Lower lobe of right lung (tissue), 2 donors: Measurements from ENCODE around the gene ARMH4. TPM values are rescaled to one million over a fixed set of nuclear protein-coding genes. Genes with fewer than 3 reads are reported as not detected.
"Not testable (repeated sequence)": the region's sequence is repeated elsewhere in the genome, so short reads cannot be mapped to it uniquely, and the experiment has no call there.

Experiments
- ATAC-seq, 2 donors: fragments of 200-7000 bp; cut with Tn5 transposase; one replicate each; pipeline ENCODE4 v1.9.1; 2020 to 2022; ENCODE audit warnings: mild to moderate bottlenecking in 2 of 2, moderate library complexity in 2 of 2
- DNase-seq: peaks from one replicate; pipeline ENCODE4 v3.0.0-alpha.2; 2020
- H3K27ac ChIP-seq: fragments of 200-600 bp; one replicate; pipeline ENCODE4 v1.8.0; 2022
- H3K27me3 ChIP-seq: fragments of 200-600 bp; one replicate; pipeline ENCODE4 v1.8.0; 2022; ENCODE audit warnings: low read depth
- H3K36me3 ChIP-seq: fragments of 200-600 bp; one replicate; pipeline ENCODE4 v1.8.0; 2022; ENCODE audit warnings: mild to moderate bottlenecking
- H3K4me1 ChIP-seq: fragments of 200-600 bp; one replicate; pipeline ENCODE4 v1.8.0; 2022
- H3K4me3 ChIP-seq: fragments of 200-600 bp; one replicate; pipeline ENCODE4 v1.8.0; 2022; ENCODE audit warnings: mild to moderate bottlenecking
- H3K9me3 ChIP-seq: fragments of 200-600 bp; one replicate; pipeline ENCODE4 v1.8.0; 2022
- intact Hi-C: fragments of 100-400 bp; cut with DNase I; formaldehyde crosslinking; loops from one replicate; pipeline ENCODE4 v1.11.0; 2022
- total RNA-seq: library from RNA; stranded (reverse); fragmentation: NEBNext Ultra II Directional; extraction: Animal tissue kit (Norgen Biotek cat#: 25700); gene quantifications from one replicate; pipeline ENCODE4 v1.2.1, GENCODE V29; 2021
- TF ChIP-seq, protein P1 (sequence below): fragments of 200-600 bp; IDR thresholded peaks from one replicate; pipeline ENCODE4 v1.8.0; 2022; ENCODE audit warnings: antibody characterized with exemption, mild to moderate bottlenecking
- donor health status: DM: no; HTN: yes; CAD: no; lungs with severe emphysema.

The ARMH4 gene
- total RNA-seq, 1 donor from 2014 or later = 2.1 TPM

DNA sequence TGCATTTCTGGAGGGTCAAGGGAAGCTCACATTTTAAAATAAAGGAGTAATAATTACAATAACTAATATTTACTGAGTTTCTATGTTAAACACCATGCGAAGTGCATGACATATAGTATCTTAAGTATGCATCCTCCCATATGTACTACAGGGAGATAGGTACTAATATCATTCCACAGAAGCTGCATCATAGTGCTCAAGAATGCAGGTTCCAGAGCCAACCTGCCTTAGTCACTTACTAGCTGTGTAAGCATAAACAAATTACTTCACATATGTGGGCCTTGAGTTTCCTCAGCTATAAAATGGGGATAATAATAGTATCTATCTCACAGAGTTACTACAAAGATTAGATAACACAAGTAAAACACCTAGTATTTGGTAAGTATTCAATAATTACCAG is 18.3 kb downstream of the ARMH4 start:
- no peak overlapping the region for H3K27ac ChIP-seq
- no peaks in the 10 kb centered on the region for H3K4me1 ChIP-seq
- TF ChIP-seq, protein P1, sequence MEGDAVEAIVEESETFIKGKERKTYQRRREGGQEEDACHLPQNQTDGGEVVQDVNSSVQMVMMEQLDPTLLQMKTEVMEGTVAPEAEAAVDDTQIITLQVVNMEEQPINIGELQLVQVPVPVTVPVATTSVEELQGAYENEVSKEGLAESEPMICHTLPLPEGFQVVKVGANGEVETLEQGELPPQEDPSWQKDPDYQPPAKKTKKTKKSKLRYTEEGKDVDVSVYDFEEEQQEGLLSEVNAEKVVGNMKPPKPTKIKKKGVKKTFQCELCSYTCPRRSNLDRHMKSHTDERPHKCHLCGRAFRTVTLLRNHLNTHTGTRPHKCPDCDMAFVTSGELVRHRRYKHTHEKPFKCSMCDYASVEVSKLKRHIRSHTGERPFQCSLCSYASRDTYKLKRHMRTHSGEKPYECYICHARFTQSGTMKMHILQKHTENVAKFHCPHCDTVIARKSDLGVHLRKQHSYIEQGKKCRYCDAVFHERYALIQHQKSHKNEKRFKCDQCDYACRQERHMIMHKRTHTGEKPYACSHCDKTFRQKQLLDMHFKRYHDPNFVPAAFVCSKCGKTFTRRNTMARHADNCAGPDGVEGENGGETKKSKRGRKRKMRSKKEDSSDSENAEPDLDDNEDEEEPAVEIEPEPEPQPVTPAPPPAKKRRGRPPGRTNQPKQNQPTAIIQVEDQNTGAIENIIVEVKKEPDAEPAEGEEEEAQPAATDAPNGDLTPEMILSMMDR = no peak
- no peak for DNase-seq
- H3K9me3 ChIP-seq = no peaks in the 10 kb centered on the region
- H3K27me3 ChIP-seq = no peaks in the 10 kb centered on the region
- no peak overlapping the region for H3K4me3 ChIP-seq
- intact Hi-C loops = no loop called here
- ATAC-seq = no peak
- H3K36me3 ChIP-seq = no peaks in the 10 kb centered on the region

- Histone ChIP-seq H3K36me3 (no peaks in the 10 kb centered on the region), H3K4me3 (no peak overlapping the region), H3K27me3 (no peaks in the 10 kb centered on the region), H3K4me1 (no peaks in the 10 kb centered on the region), H3K9me3 (no peaks in the 10 kb centered on the region), H3K27ac (no peak overlapping the region)
- intact Hi-C loops = no loop called here
- ATAC-seq = no peak
- TF ChIP-seq, protein P1 = no peak
- no peak for DNase-seq
Measured at GRCh38 chr14:58131386-58131785, 20.6 kb downstream of the ARMH4 start.

DNA sequence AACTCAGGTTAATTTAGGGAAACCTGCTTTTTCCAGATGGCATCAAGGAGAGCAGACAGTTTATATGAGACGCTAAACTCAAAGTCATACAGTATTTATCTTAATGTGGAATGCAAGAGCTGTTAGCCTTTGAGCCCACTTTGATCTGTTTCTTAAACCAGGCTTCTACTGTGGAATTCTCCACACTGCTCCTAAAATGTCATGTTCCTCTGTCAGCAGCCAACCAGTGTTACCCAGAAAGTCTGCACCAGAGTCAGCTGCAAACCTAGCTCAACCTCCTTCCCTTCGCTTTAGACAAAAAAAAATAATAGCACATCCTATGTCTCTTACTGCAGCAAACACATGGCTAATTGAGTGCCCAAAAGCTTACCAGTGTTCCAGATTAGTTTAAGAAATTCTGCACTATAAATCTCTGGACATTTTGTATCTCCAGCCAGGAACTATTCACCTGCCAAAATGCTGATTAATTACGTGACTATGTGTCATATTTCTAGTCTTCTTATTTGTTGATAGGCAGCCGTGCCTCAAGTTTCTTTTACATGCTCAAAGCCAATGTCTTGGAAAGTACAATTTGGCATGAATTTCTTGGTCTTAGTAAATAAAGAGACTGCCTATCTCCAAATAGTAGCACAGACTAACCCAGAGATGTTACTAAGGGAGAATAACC is 21.8 kb downstream of the ARMH4 start:
- Histone ChIP-seq H3K9me3 (peaks cover 2% of the 10 kb centered on the region), H3K4me3 (no peak overlapping the region), H3K27ac (no peak overlapping the region), H3K4me1 (no peaks in the 10 kb centered on the region), H3K27me3 (no peaks in the 10 kb centered on the region), H3K36me3 (no peaks in the 10 kb centered on the region)
- DNase-seq (no peak), ATAC-seq (no peak)
- intact Hi-C loops = no loop called here
- TF ChIP-seq, protein P1 = no peak

GRCh38 chr14:58129208-58129607 is 22.8 kb downstream of the ARMH4 start:
- no peak for ATAC-seq
- TF ChIP-seq, protein P1 = no peak
- intact Hi-C loops = no loop called here
- no peaks in the 10 kb centered on the region for H3K36me3 ChIP-seq
- no peaks in the 10 kb centered on the region for H3K4me1 ChIP-seq
- DNase-seq = no peak
- H3K27me3 ChIP-seq = no peaks in the 10 kb centered on the region
- H3K27ac ChIP-seq = no peak overlapping the region
- H3K4me3 ChIP-seq = no peak overlapping the region
- peaks cover 2% of the 10 kb centered on the region for H3K9me3 ChIP-seq

DNA sequence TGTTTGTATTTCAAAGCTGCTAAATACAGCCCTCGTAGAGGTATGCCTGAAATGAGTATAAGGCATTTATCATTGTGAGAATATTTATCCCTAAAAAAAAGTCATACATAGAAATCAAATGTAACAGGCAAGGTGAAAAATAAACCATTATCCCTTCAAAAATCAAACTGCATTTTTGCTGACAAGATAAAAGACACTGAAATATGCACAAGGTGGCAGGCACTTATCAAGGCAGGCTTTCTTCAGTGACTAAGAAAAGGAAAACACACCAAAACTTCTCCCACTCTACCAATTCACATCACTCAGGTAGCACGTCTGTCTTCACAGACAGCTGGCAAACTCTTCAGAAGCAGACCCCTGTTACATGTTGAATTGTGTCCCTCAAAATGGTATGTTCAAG is 23.6 kb downstream of the ARMH4 start:
- no peak for ATAC-seq
- DNase-seq = no peak
- Histone ChIP-seq H3K4me3 (no peak overlapping the region), H3K9me3 (peaks cover 2% of the 10 kb centered on the region), H3K27ac (no peak overlapping the region), H3K4me1 (no peaks in the 10 kb centered on the region), H3K27me3 (no peaks in the 10 kb centered on the region), H3K36me3 (no peaks in the 10 kb centered on the region)
- intact Hi-C loops = no loop called here
- TF ChIP-seq, protein P1 = no peak

DNA sequence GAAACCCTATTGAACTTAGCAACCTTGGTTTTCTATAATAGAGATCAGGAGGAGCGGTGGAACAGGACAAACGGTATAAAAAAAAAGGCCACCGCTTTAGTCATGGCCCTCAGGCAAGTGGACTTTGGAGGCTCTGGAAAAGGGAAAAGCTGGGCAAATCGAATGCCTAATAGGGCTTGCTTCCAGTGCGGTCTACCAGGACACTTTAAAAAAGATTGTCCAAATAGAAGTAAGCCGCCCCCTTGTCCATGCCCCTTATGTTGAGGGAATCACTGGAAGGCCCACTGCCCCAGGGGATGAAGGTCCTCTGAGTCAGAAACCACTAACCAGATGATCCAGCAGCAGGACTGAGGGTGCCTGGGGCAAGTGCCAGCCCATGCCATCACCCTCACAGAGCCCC is 29.5 kb downstream of the ARMH4 start:
- H3K36me3 ChIP-seq, H3K9me3 ChIP-seq, H3K27me3 ChIP-seq, H3K27ac ChIP-seq, H3K4me3 ChIP-seq, DNase-seq, ATAC-seq, intact Hi-C loops, H3K4me1 ChIP-seq: not testable (repeated sequence)
